ENCODE measurements around the gene ITM2C.

Gene ITM2C

GRCh38 chr2:230891509-230891908, 26.8 kb downstream of the ITM2C start:
- TF ChIP-seq PRDM6 (tag by site-specific recombination; IDR thresholded peaks at IDR 0.05) (no peak), ELK4 (IDR thresholded peaks at IDR 0.05; ENCODE audit: borderline replicate concordance, low read depth, low read length) (no peak), TSHZ1 (tag by site-specific recombination; IDR thresholded peaks at IDR 0.05; ENCODE audit: borderline replicate concordance) (no peak), ZNF311 (tag by site-specific recombination; IDR thresholded peaks at IDR 0.05; ENCODE audit: borderline replicate concordance) (no peak), TRIM28 (IDR thresholded peaks at IDR 0.05; ENCODE audit: borderline replicate concordance, low read length) (no peak), ZBTB44 (tag by site-specific recombination; IDR thresholded peaks at IDR 0.05) (no peak), HOXC10 (CRISPR knock-in tag; IDR thresholded peaks at IDR 0.05) (no peak), GLIS2 (tag by site-specific recombination; IDR thresholded peaks at IDR 0.05) (no peak), ZNF350 (tag by site-specific recombination; IDR thresholded peaks at IDR 0.05) (no peak), OSR2 (tag by site-specific recombination; IDR thresholded peaks at IDR 0.05) (no peak), WT1 (tag by site-specific recombination; IDR thresholded peaks at IDR 0.05) (no peak), ZNF274 (IDR thresholded peaks at IDR 0.05; ENCODE audit: low read length) (no peak), ZNF274 (tag by site-specific recombination; IDR thresholded peaks at IDR 0.05; ENCODE audit: borderline replicate concordance) (no peak), ZNF610 (tag by site-specific recombination; IDR thresholded peaks at IDR 0.05; ENCODE audit: borderline replicate concordance) (no peak), ZNF621 (tag by site-specific recombination; IDR thresholded peaks at IDR 0.05) (no peak), PATZ1 (tag by site-specific recombination; IDR thresholded peaks at IDR 0.05) (no peak), ZNF324 (tag by site-specific recombination; IDR thresholded peaks at IDR 0.05) (no peak)
- no peaks in the 10 kb centered on the region for H3K4me1 ChIP-seq (ENCODE audit: control insufficient read depth, insufficient read depth, low read length)
- H3K27ac ChIP-seq (ENCODE audit: extremely low read depth, low read depth, low read length), result no peak overlapping the region
- H3K9me3 ChIP-seq (ENCODE audit: control insufficient read depth, insufficient read depth, low read depth, low read length), result no peaks in the 10 kb centered on the region
- H3K4me3 ChIP-seq (ENCODE audit: low read depth, low read length), result no peak overlapping the region
- ChIA-PET CTCF (interaction anchor here (0.7 to 1.5 kb wide), 4 partner anchors 11 to 96 kb away, joined by 3 to 4 read pairs (median 4); no protein-coding TSS in a partner anchor), POLR2A (no interaction called here)
- H3K36me3 ChIP-seq (ENCODE audit: control insufficient read depth in 2 of 2, insufficient read depth in 1 of 2, low read length in 2 of 2), result no peaks in the 10 kb centered on the region

Data from HEK293 (cell line).